Measurements from ENCODE around the gene MAMDC4.
"Not testable (repeated sequence)": the region's sequence is repeated elsewhere in the genome, so short reads cannot be mapped to it uniquely, and the experiment has no call there.

MAMDC4 gene

DNA sequence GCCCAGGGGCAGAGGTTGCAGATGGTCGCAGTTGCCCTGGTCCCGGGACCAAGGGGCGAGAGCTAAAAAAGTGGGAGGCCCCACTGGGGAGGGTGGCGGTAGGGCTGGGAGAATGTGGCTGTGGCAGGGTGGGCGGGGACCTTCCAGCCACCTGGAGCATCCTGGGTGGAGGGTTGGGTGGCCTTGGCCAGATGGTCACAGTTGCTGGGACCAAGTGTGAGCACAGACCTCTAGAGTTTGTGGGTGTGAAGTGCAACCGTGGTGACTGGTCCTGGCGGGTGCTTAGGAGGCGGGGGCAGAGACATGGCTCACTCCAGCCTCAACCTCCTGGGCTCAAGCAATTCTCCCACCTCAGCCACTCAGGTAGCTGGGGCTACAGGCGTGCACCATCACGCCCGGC is 28.5 kb downstream of the MAMDC4 start:
- no peak overlapping the region for H3K27ac ChIP-seq (ENCODE audit: low read length)
- H3K9me3 ChIP-seq (replicated peaks; ENCODE audit: insufficient read depth, low read length) = no peaks in the 10 kb centered on the region
- no peak overlapping the region for H3K9ac ChIP-seq (ENCODE audit: low read length)
- H3K79me2 ChIP-seq (ENCODE audit: low read length) = peaks cover 14% of the 10 kb centered on the region
- H3F3A ChIP-seq (ENCODE audit: insufficient read depth, low read length) = peaks cover 29% of the 10 kb centered on the region
- H3K36me3 ChIP-seq (replicated peaks; ENCODE audit: insufficient read depth, low read length) = no peaks in the 10 kb centered on the region
- H3K4me3 ChIP-seq (ENCODE audit: low read length) = no peak overlapping the region
- H3K4me2 ChIP-seq (ENCODE audit: low read depth, low read length) = no peak overlapping the region
- no peak overlapping the region for H2AFZ ChIP-seq (ENCODE audit: low read length)
- no peaks in the 10 kb centered on the region for H4K20me1 ChIP-seq (ENCODE audit: insufficient read depth, low read length)
- H3K27me3 ChIP-seq (replicated peaks; ENCODE audit: insufficient read depth, low read length) = no peaks in the 10 kb centered on the region
- no peaks in the 10 kb centered on the region for H3K9me2 ChIP-seq (replicated peaks; ENCODE audit: insufficient read depth, low read length)
- peaks cover 20% of the 10 kb centered on the region for H3K4me1 ChIP-seq (ENCODE audit: low read length)
- no peak for DNase-seq
- no peak for TF ChIP-seq EZH2phosphoT487 (IDR thresholded peaks at IDR 0.05; ENCODE audit: low read length)
- TF ChIP-seq, protein P1, sequence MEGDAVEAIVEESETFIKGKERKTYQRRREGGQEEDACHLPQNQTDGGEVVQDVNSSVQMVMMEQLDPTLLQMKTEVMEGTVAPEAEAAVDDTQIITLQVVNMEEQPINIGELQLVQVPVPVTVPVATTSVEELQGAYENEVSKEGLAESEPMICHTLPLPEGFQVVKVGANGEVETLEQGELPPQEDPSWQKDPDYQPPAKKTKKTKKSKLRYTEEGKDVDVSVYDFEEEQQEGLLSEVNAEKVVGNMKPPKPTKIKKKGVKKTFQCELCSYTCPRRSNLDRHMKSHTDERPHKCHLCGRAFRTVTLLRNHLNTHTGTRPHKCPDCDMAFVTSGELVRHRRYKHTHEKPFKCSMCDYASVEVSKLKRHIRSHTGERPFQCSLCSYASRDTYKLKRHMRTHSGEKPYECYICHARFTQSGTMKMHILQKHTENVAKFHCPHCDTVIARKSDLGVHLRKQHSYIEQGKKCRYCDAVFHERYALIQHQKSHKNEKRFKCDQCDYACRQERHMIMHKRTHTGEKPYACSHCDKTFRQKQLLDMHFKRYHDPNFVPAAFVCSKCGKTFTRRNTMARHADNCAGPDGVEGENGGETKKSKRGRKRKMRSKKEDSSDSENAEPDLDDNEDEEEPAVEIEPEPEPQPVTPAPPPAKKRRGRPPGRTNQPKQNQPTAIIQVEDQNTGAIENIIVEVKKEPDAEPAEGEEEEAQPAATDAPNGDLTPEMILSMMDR (IDR thresholded peaks at IDR 0.05; ENCODE audit: low read length) = no peak
- no peak for TF ChIP-seq EZH2 (optimal IDR thresholded peaks at IDR 0.05; ENCODE audit: low read depth, low read length)

DNA sequence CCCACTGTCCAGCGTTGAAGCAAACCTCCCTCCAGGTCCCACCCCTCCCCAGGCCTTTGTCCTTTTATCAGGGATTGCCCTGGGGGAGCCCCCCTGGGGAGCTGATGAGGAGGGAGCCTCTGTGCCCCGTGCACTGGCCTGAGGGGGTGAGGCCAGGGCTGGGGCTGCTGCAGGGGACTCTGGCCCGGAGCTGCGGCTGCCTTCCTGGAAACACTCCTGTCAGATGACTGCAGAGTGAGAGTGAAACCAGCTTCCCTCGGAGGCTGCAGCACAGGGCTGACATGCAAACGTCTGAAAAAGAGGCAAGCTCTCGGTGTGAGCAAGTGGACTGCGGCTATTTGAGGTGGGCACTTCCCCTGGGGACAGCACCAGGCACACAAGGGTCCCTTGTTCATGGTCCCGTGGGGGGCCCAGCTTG is 29.6 kb downstream of the MAMDC4 start:
- peak overlapping the region; percentile 96 for H3K4me2 ChIP-seq (ENCODE audit: low read depth, low read length)
- H3F3A ChIP-seq (ENCODE audit: insufficient read depth, low read length) = peaks cover 29% of the 10 kb centered on the region
- H3K9me3 ChIP-seq (replicated peaks; ENCODE audit: insufficient read depth, low read length) = no peaks in the 10 kb centered on the region
- peak; percentile 65 for DNase-seq
- H4K20me1 ChIP-seq (ENCODE audit: insufficient read depth, low read length) = no peaks in the 10 kb centered on the region
- no peak for TF ChIP-seq EZH2phosphoT487 (IDR thresholded peaks at IDR 0.05; ENCODE audit: low read length)
- H2AFZ ChIP-seq (ENCODE audit: low read length) = peak overlapping the region; percentile 57
- H3K9me2 ChIP-seq (replicated peaks; ENCODE audit: insufficient read depth, low read length) = no peaks in the 10 kb centered on the region
- peaks cover 20% of the 10 kb centered on the region for H3K4me1 ChIP-seq (ENCODE audit: low read length)
- H3K79me2 ChIP-seq (ENCODE audit: low read length) = peaks cover 19% of the 10 kb centered on the region
- peak overlapping the region; percentile 87 for H3K27ac ChIP-seq (ENCODE audit: low read length)
- no peaks in the 10 kb centered on the region for H3K36me3 ChIP-seq (replicated peaks; ENCODE audit: insufficient read depth, low read length)
- H3K27me3 ChIP-seq (replicated peaks; ENCODE audit: insufficient read depth, low read length) = no peaks in the 10 kb centered on the region
- H3K9ac ChIP-seq (ENCODE audit: low read length) = peak overlapping the region; percentile 66
- peak overlapping the region; percentile 64 for H3K4me3 ChIP-seq (ENCODE audit: low read length)

DNA sequence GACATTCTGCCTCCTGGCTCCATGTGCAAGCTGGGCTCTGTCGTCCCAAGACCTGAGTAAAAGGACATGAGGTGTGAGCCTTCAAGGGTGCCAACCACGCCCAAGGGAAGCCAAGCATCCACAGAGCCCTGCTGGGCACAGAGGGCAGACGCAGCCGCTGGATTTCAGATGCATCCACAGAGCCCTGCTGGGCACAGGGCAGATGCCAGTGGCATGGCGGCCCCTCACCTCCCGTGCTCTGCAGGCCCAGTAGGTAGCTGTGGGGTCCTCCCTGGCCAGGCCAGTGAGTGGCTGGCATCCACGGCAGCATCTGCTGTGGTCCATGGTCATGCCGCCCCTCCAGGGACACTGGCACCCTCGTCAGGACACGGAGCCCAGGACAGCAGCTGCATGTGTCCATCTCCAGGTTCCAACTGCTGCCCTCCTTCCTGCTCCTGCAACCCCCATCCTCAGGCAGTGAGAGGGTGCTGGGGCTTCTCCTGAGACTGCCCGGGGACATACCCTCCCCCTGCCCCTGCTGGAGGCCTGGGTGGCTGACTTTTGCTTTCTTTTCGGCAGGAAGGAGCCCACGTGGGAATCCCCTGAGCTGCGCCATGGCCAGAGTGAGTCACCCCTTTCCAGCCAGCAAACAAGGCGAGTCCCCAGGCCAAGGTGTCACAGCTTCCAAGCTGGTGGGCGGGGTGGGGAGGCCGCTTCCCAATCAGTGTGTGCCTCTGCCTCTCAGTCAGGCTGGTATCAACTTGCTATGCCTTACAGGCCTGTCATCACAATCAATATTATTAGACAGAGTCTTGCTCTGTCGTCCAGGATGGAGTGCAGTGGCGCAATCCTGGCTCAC is 30.2 kb downstream of the MAMDC4 start:
- Histone ChIP-seq H3K9me2 (replicated peaks; ENCODE audit: insufficient read depth, low read length) (no peaks in the 10 kb centered on the region), H3K4me3 (ENCODE audit: low read length) (peak overlapping the region; percentile 64), H3K36me3 (replicated peaks; ENCODE audit: insufficient read depth, low read length) (no peaks in the 10 kb centered on the region), H2AFZ (ENCODE audit: low read length) (peak overlapping the region; percentile 57), H3K27ac (ENCODE audit: low read length) (peak overlapping the region; percentile 87), H3K27me3 (replicated peaks; ENCODE audit: insufficient read depth, low read length) (no peaks in the 10 kb centered on the region), H3K79me2 (ENCODE audit: low read length) (peaks cover 25% of the 10 kb centered on the region), H3K9me3 (replicated peaks; ENCODE audit: insufficient read depth, low read length) (no peaks in the 10 kb centered on the region), H3K4me2 (ENCODE audit: low read depth, low read length) (peak overlapping the region; percentile 96), H3K4me1 (ENCODE audit: low read length) (peaks cover 20% of the 10 kb centered on the region), H3F3A (ENCODE audit: insufficient read depth, low read length) (peaks cover 29% of the 10 kb centered on the region), H3K9ac (ENCODE audit: low read length) (peak overlapping the region; percentile 66), H4K20me1 (ENCODE audit: insufficient read depth, low read length) (no peaks in the 10 kb centered on the region)
- DNase-seq = peak; percentile 87
- TF ChIP-seq EZH2phosphoT487 (IDR thresholded peaks at IDR 0.05; ENCODE audit: low read length) = no peak
- TF ChIP-seq, protein P1 (IDR thresholded peaks at IDR 0.05; ENCODE audit: low read length) = peak; percentile 2; the same call in 1 of the 2 replicates
- no peak for TF ChIP-seq EZH2 (optimal IDR thresholded peaks at IDR 0.05; ENCODE audit: low read depth, low read length)

DNA sequence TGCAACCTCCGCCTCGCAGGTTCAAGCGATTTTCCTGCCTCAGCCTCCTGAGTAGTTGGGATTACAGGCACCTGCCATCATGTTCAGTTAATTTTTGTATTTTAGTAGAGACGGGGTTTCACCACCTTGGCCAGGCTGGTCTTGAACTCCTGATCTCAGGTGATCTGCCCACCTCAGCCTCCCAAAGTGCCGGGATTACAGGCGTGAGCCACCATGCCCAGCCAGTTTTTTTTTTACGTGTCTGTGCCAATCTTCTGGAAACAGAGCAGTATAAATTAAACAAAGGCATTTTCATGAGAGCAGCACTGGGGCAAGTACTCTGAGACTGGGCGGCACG is 30.8 kb downstream of the MAMDC4 start:
- H3K9me2 ChIP-seq (replicated peaks; ENCODE audit: insufficient read depth, low read length); H3K9me3 ChIP-seq (replicated peaks; ENCODE audit: insufficient read depth, low read length); H4K20me1 ChIP-seq (ENCODE audit: insufficient read depth, low read length); DNase-seq; H3K36me3 ChIP-seq (replicated peaks; ENCODE audit: insufficient read depth, low read length); H3K27me3 ChIP-seq (replicated peaks; ENCODE audit: insufficient read depth, low read length): not testable (repeated sequence)
- peaks cover 20% of the 10 kb centered on the region for H3K4me1 ChIP-seq (ENCODE audit: low read length)
- H3K4me2 ChIP-seq (ENCODE audit: low read depth, low read length) = peak overlapping the region; percentile 96; the same call in 1 of the 2 replicates
- peak overlapping the region; percentile 66; the same call in 1 of the 2 replicates for H3K9ac ChIP-seq (ENCODE audit: low read length)
- 0 out of 2 replicates have a peak overlapping the region, but pooled peaks have one; percentile 57 for H2AFZ ChIP-seq (ENCODE audit: low read length)
- peak overlapping the region; percentile 64 for H3K4me3 ChIP-seq (ENCODE audit: low read length)
- H3K27ac ChIP-seq (ENCODE audit: low read length) = peak overlapping the region; percentile 87; the same call in 1 of the 2 replicates
- peaks cover 31% of the 10 kb centered on the region for H3K79me2 ChIP-seq (ENCODE audit: low read length)
- H3F3A ChIP-seq (ENCODE audit: insufficient read depth, low read length) = peaks cover 29% of the 10 kb centered on the region

DNA sequence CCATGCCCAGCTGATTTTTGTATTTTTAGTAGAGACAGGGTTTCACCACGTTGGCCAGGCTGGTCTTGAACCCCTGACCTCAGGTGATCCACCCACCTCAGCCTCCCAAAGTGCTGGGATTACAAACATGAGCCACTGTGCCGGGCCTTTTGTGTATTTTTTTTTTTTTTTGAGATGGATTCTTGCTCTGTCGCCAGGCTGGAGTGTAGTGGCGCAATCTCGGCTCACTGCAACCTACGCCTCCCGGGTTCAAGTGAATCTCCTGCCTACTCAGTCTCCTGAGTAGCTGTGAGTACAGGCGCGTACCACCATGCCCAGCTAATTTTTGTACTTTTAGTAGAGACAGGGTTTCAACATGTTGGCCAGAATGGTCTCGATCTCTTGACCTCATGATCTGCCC is 31.5 kb downstream of the MAMDC4 start:
- H3K4me2 ChIP-seq (ENCODE audit: low read depth, low read length); H3K9ac ChIP-seq (ENCODE audit: low read length); H3K9me3 ChIP-seq (replicated peaks; ENCODE audit: insufficient read depth, low read length); DNase-seq; H4K20me1 ChIP-seq (ENCODE audit: insufficient read depth, low read length); H3K36me3 ChIP-seq (replicated peaks; ENCODE audit: insufficient read depth, low read length); H3K9me2 ChIP-seq (replicated peaks; ENCODE audit: insufficient read depth, low read length); H3K27ac ChIP-seq (ENCODE audit: low read length); H3K4me3 ChIP-seq (ENCODE audit: low read length); H3K27me3 ChIP-seq (replicated peaks; ENCODE audit: insufficient read depth, low read length); H2AFZ ChIP-seq (ENCODE audit: low read length): not testable (repeated sequence)
- H3K79me2 ChIP-seq (ENCODE audit: low read length) = peaks cover 39% of the 10 kb centered on the region
- H3F3A ChIP-seq (ENCODE audit: insufficient read depth, low read length) = peaks cover 29% of the 10 kb centered on the region
- H3K4me1 ChIP-seq (ENCODE audit: low read length) = peaks cover 20% of the 10 kb centered on the region

Measured in MM.1S (cell line).